Keratinocyte (primary cell): ENCODE results near the gene LVRN. TPM values are rescaled to one million over a fixed set of nuclear protein-coding genes. Genes with fewer than 3 reads are reported as not detected.
"Not testable (repeated sequence)": the region's sequence is repeated elsewhere in the genome, so short reads cannot be mapped to it uniquely, and the experiment has no call there.

ENCODE experiments used
- DNase-seq: peaks from one replicate; pipeline ENCODE4 v3.0.0-alpha.2; 2011; ENCODE audit warnings: low read depth, missing footprints, low spot score
- FAIRE-seq: peaks from 2 replicates; lab custom pipeline; 2011; peaks lifted over from hg19 to GRCh38; lab: Jason Lieb, UNC
- H2AFZ ChIP-seq: 2 replicates; pipeline ENCODE4 v1.6.0; 2012; ENCODE audit warnings: low read length, control low read depth, inconsistent platforms; ENCODE audit not compliant: control insufficient read depth
- H3K27ac ChIP-seq: 2 replicates; pipeline ENCODE4 v1.5.1; 2011; ENCODE audit warnings: low read length; ENCODE audit not compliant: control insufficient read depth, insufficient read depth
- H3K27me3 ChIP-seq: 3 replicates; pipeline ENCODE4 v1.6.0; 2011; ENCODE audit warnings: low read length; ENCODE audit not compliant: control insufficient read depth, insufficient read depth; ENCODE audit errors: extremely low read depth
- H3K36me3 ChIP-seq, 2 experiments: 2 replicates in 1 of 2; 3 replicates in 1 of 2; pipeline ENCODE4 v1.5.1; 2011; ENCODE audit warnings: low read length in 2 of 2, mild to moderate bottlenecking in 1 of 2; ENCODE audit not compliant: control insufficient read depth in 2 of 2, insufficient read depth in 2 of 2; ENCODE audit errors: extremely low read depth in 1 of 2
- H3K4me1 ChIP-seq: 3 replicates; pipeline ENCODE4 v1.5.1; 2011; ENCODE audit warnings: low read length; ENCODE audit not compliant: control insufficient read depth, insufficient read depth; ENCODE audit errors: extremely low read depth
- H3K4me2 ChIP-seq: 3 replicates; pipeline ENCODE4 v1.6.0; 2011; ENCODE audit warnings: low read depth, low read length; ENCODE audit not compliant: control insufficient read depth, insufficient read depth; ENCODE audit errors: extremely low read depth
- H3K4me3 ChIP-seq, 3 experiments: fragments of 200-600 bp in 1 of 3; sonication (generic) in 1 of 3; 2 replicates in 2 of 3; 3 replicates in 1 of 3; pipeline ENCODE4 v1.5.1; 2011 to 2016; ENCODE audit warnings: low read length in 3 of 3, mild to moderate bottlenecking in 3 of 3, control low read depth in 2 of 3, inconsistent platforms in 1 of 3, low read depth in 1 of 3, mixed read lengths in 1 of 3, mixed run types in 1 of 3, moderate library complexity in 1 of 3; ENCODE audit not compliant: control insufficient read depth in 2 of 3, insufficient read depth in 2 of 3; ENCODE audit errors: extremely low read depth in 1 of 3
- H3K79me2 ChIP-seq: 2 replicates; pipeline ENCODE4 v1.6.0; 2012; ENCODE audit warnings: low read length; ENCODE audit not compliant: control insufficient read depth, insufficient read depth
- H3K9ac ChIP-seq: 3 replicates; pipeline ENCODE4 v1.6.0; 2011; ENCODE audit warnings: low read length; ENCODE audit not compliant: control insufficient read depth, insufficient read depth; ENCODE audit errors: extremely low read depth
- H3K9me1 ChIP-seq: 3 replicates; pipeline ENCODE4 v1.6.0; 2011; ENCODE audit warnings: low read length; ENCODE audit not compliant: control insufficient read depth, insufficient read depth; ENCODE audit errors: extremely low read depth
- H3K9me3 ChIP-seq: 2 replicates; pipeline ENCODE4 v1.5.1; 2012; ENCODE audit warnings: low read depth, low read length; ENCODE audit not compliant: control insufficient read depth
- H4K20me1 ChIP-seq: 3 replicates; pipeline ENCODE4 v1.6.0; 2011; ENCODE audit warnings: low read length; ENCODE audit not compliant: control insufficient read depth, insufficient read depth; ENCODE audit errors: extremely low read depth
- CTCF ChIP-seq, 3 experiments: IDR thresholded peaks in 1 of 3; conservative IDR thresholded peaks in 1 of 3; optimal IDR thresholded peaks in 1 of 3; 2 replicates in 2 of 3; 3 replicates in 1 of 3; pipeline versions ENCODE3 to v1.5.1; 2011; ENCODE audit warnings: low read length in 3 of 3, mild to moderate bottlenecking in 3 of 3, moderate library complexity in 2 of 3, control low read depth in 1 of 3, inconsistent platforms in 1 of 3; ENCODE audit not compliant: insufficient read depth in 2 of 3; ENCODE audit errors: extremely low read depth in 1 of 3
- EZH2 ChIP-seq: IDR thresholded peaks from one replicate; pipeline ENCODE4 v1.6.1; 2012; ENCODE audit warnings: inconsistent platforms, mild to moderate bottlenecking, low read length, moderate library complexity
- dilution Hi-C: fragments of 300-500 bp; cut with MboI; formaldehyde crosslinking; loops from one replicate; pipeline ENCODE4 v1.7.0; 2020; ENCODE audit warnings: low sequenced_read_pairs; ENCODE audit not compliant: extremely low pct_ligation_motif_present
- polyA minus RNA-seq, 3 experiments: library from RNA; depleted of rRNA, polyadenylated mRNA; stranded (reverse); fragments of >200 nt; gene quantifications; 1 replicate in 1 of 3; 2 replicates in 1 of 3; 3 replicates in 1 of 3; pipeline ENCODE4 v1.2.3, GENCODE V29; 2011
- polyA plus RNA-seq, 5 experiments: library from polyadenylated mRNA; depleted of rRNA in 3 of 5; stranded (reverse) in 3 of 5; stranded (forward) in 1 of 5; unstranded in 1 of 5; fragments of >200 nt; gene quantifications; 1 replicate in 1 of 5; 2 replicates in 3 of 5; 3 replicates in 1 of 5; pipeline versions ENCODE4 v1.2.1 to v1.2.3, GENCODE V29; 2011 to 2012; ENCODE audit warnings: missing spikeins in 2 of 5, low read depth in 1 of 5, low replicate concordance in 1 of 5

LVRN gene
- polyA plus RNA-seq, result 0.05 to 0.23 TPM (median 0.08 TPM) in 3 replicates
- 1.3 TPM for polyA plus RNA-seq (2011; ENCODE audit: low read depth)
- polyA plus RNA-seq (2011; cell fraction: cytosol; rRNA removed), result 0.13 and 0.16 TPM in 2 replicates
- 0.46 and 0.57 TPM in 2 replicates for polyA plus RNA-seq (2011; cell fraction: nucleus; rRNA removed)
- 0.03 and 0.58 TPM in 2 replicates for polyA plus RNA-seq (2012; ENCODE audit: low replicate concordance)
- polyA minus RNA-seq, result 0.53 TPM in 1 of 3 replicates, not detected in the others
- not detected for polyA minus RNA-seq (2011; cell fraction: cytosol; rRNA and poly(A)+ RNA removed)
- polyA minus RNA-seq (2011; cell fraction: nucleus; rRNA and poly(A)+ RNA removed), result 0.21 and 0.39 TPM in 2 replicates

DNA sequence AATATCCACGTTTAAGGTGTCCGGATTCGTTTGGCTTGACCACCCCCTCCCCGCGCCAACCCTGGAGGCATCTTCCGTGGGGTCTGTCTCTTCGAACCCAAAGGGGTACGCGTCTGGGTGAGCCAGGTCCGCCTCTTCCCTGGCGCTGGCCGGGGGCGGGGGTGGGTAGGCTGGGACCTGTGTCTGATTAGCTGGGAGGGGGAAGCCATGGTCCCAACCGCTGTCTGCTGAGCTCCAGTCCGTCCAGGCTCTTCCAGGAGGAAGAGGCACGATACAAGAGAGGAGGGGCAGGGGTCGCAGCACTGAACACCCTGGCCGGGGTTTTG, at the start of gene LVRN:
LVRN (plus strand) TSS at position 237 of the 326 bp plus-strand sequence. CDS start 143 bp downstream, outside the sequence.
- no peak within 1 kb of the TSS for H3K9ac ChIP-seq
- TF ChIP-seq CTCF (optimal IDR thresholded peaks at IDR 0.05 in 1 of 3, IDR thresholded peaks at IDR 0.05 in 1 of 3, conservative IDR thresholded peaks at IDR 0.05 in 1 of 3; ENCODE audit: extremely low read depth in 1 of 3, insufficient read depth in 2 of 3, low read length in 3 of 3) (no peak), EZH2 (no peak)
- no peaks in the 10 kb centered on the region for H3K79me2 ChIP-seq
- H3K9me1 ChIP-seq, result no peaks in the 10 kb centered on the region
- peaks cover 54% of the 10 kb centered on the region for H3K27me3 ChIP-seq
- no peak for FAIRE-seq
- no peaks in the 10 kb centered on the region for H3K36me3 ChIP-seq
- dilution Hi-C loops, result no loop called here
- DNase-seq, result no peak
- no peaks in the 10 kb centered on the region for H3K4me1 ChIP-seq
- H2AFZ ChIP-seq, result peak within 1 kb of the TSS; percentile 52
- peak within 1 kb of the TSS; percentile 52 for H3K4me2 ChIP-seq
- peak within 1 kb of the TSS in 2 of 3 experiments; percentile 14 to 33 for H3K4me3 ChIP-seq
- no peaks in the 10 kb centered on the region for H4K20me1 ChIP-seq
- H3K27ac ChIP-seq, result no peak within 1 kb of the TSS
- H3K9me3 ChIP-seq, result no peaks in the 10 kb centered on the region

DNA sequence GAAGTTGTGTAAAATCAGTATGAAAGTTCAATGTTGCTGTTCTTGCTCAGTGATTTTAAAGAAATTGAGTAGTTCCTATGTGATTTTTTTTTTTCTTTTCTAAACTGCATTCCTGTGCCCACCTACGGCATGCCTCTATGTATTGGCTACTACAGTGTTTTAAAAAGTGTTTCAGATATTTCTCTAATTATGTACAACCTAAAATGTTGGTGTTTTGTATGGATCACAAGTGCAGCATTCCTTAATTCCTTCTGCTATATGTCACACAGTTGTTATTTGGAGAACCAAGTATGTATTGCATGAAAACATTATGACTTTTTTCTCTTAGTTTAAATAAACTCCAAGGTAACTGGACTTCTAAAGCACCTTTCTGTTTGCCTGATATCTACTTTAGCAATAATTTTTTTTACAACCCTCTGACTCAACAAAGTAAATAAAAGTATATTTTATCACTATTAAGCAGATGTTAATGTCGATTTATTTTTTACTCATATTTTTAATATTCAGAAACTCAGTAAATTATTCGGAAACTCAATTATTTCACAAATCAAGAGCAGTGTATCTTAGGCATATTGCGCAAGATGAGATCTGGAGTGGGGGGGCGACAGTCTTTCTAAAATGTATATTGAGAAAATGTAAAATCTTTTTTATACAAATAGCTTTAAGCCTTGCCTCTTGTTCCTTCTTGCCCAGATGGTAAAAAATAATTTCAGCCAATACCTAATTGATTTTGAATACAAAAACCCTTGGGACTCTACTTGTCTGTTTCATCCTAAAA, 48.5 kb upstream of the LVRN start:
- H3K4me2 ChIP-seq, DNase-seq, H3K36me3 ChIP-seq, H3K4me3 ChIP-seq, dilution Hi-C loops, H3K9ac ChIP-seq, H3K9me1 ChIP-seq, H3K27ac ChIP-seq, H3K4me1 ChIP-seq, H3K27me3 ChIP-seq, H4K20me1 ChIP-seq, H2AFZ ChIP-seq, H3K9me3 ChIP-seq, H3K79me2 ChIP-seq: not testable (repeated sequence)
- peak; percentile 44 for FAIRE-seq
